NT2/D1 (cell line): Measurements from ENCODE around the gene PKN2.

Experiments
- DNase-seq: peaks from one replicate; pipeline ENCODE4 v3.0.0-alpha.2; 2011; ENCODE audit warnings: low read depth, low spot score
- H3K27me3 ChIP-seq: 2 replicates; pipeline ENCODE4 v1.6.0; 2011; ENCODE audit warnings: mild to moderate bottlenecking; ENCODE audit not compliant: insufficient read length, insufficient read depth
- H3K36me3 ChIP-seq: 2 replicates; pipeline ENCODE4 v1.6.1; 2011; ENCODE audit warnings: mild to moderate bottlenecking, low read length, mixed read lengths; ENCODE audit not compliant: insufficient read depth, insufficient read length
- H3K4me1 ChIP-seq: 2 replicates; pipeline ENCODE4 v1.5.1; 2011; ENCODE audit not compliant: insufficient read depth, insufficient read length
- H3K4me3 ChIP-seq: 2 replicates; pipeline ENCODE4 v1.5.1; 2011; ENCODE audit warnings: low read depth; ENCODE audit not compliant: insufficient read length
- H3K9ac ChIP-seq: 2 replicates; pipeline ENCODE4 v1.6.0; 2011; ENCODE audit warnings: low read depth; ENCODE audit not compliant: insufficient read length
- H3K9me3 ChIP-seq: 2 replicates; pipeline ENCODE4 v1.5.1; 2011; ENCODE audit warnings: mild to moderate bottlenecking, low read length; ENCODE audit not compliant: insufficient read depth
- SUZ12 ChIP-seq: IDR thresholded peaks from 2 replicates; pipeline ENCODE4 v1.6.1; 2011; ENCODE audit not compliant: insufficient read length, insufficient read depth; ENCODE audit errors: extremely low read depth
- YY1 ChIP-seq: IDR thresholded peaks from 2 replicates; pipeline ENCODE4 v1.6.1; 2011; ENCODE audit not compliant: insufficient read length, insufficient read depth
- ZNF274 ChIP-seq: IDR thresholded peaks from 2 replicates; pipeline ENCODE4 v1.6.1; 2011; ENCODE audit warnings: mild to moderate bottlenecking, low read depth, low read length

Gene PKN2

DNA sequence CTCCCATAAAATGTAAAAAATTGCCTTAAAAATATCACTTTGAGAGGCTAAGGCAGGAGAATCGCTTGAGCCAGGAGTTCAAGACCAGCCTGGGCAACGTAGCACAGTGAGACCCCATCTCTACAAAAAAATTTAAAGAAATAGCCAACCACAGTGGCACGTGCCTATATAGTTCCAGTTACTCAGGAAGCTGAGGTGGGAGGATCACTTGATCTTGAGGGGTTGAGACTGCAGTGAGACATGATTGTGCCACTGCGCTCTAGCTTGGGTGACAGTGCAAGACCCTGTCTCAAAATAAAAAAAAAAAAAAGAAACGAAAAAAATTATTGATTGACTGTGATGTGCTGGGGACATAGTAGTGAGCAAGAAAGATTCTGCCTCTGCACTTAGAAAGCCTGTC is 38.4 kb downstream of the PKN2 start:
- Histone ChIP-seq H3K4me3 (no peak overlapping the region), H3K27me3 (no peaks in the 10 kb centered on the region), H3K9me3 (no peaks in the 10 kb centered on the region), H3K9ac (no peak overlapping the region), H3K36me3 (no peaks in the 10 kb centered on the region), H3K4me1 (peaks cover 1% of the 10 kb centered on the region)
- DNase-seq = no peak
- TF ChIP-seq ZNF274 = no peak
- TF ChIP-seq SUZ12 = no peak
- no peak for TF ChIP-seq YY1

DNA sequence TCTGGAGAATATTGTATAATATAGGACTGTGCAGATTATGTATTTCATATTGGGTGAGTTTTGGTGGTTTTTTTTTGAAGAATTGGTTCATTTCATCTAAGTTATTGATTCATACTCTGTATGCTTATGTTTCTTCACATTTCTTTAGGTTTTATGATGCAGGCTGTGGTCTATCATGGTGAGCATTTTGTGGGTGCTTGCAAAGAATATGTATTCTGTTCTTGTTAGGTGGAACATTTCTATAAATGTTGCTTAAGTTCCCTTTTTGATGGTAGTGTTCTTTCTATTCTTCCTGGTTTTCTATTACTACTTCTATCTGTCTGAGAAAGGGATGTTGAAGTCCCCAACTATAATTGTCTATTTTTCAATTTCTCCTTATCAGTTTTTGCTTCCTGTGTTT is 42.6 kb downstream of the PKN2 start:
- no peak for DNase-seq
- no peaks in the 10 kb centered on the region for H3K9me3 ChIP-seq
- TF ChIP-seq ZNF274 = no peak
- no peak for TF ChIP-seq YY1
- TF ChIP-seq SUZ12 = no peak
- no peak overlapping the region for H3K4me3 ChIP-seq
- no peaks in the 10 kb centered on the region for H3K4me1 ChIP-seq
- H3K36me3 ChIP-seq = peaks cover 7% of the 10 kb centered on the region
- H3K9ac ChIP-seq = no peak overlapping the region
- no peaks in the 10 kb centered on the region for H3K27me3 ChIP-seq

GRCh38 chr1:88727205-88727604 is 43.1 kb downstream of the PKN2 start:
- TF ChIP-seq ZNF274 (no peak), YY1 (no peak), SUZ12 (no peak)
- no peaks in the 10 kb centered on the region for H3K27me3 ChIP-seq
- no peaks in the 10 kb centered on the region for H3K9me3 ChIP-seq
- H3K4me1 ChIP-seq = no peaks in the 10 kb centered on the region
- no peak for DNase-seq
- no peak overlapping the region for H3K4me3 ChIP-seq
- H3K36me3 ChIP-seq = peaks cover 7% of the 10 kb centered on the region
- H3K9ac ChIP-seq = no peak overlapping the region

- no peak overlapping the region for H3K4me3 ChIP-seq
- peaks cover 7% of the 10 kb centered on the region for H3K36me3 ChIP-seq
- H3K9ac ChIP-seq = no peak overlapping the region
- H3K27me3 ChIP-seq = no peaks in the 10 kb centered on the region
- TF ChIP-seq YY1 (no peak), SUZ12 (no peak), ZNF274 (no peak)
- no peaks in the 10 kb centered on the region for H3K4me1 ChIP-seq
- no peaks in the 10 kb centered on the region for H3K9me3 ChIP-seq
- DNase-seq = no peak
These were observed 45.2 kb downstream of the PKN2 start for GRCh38 chr1:88729297-88729696.

DNA sequence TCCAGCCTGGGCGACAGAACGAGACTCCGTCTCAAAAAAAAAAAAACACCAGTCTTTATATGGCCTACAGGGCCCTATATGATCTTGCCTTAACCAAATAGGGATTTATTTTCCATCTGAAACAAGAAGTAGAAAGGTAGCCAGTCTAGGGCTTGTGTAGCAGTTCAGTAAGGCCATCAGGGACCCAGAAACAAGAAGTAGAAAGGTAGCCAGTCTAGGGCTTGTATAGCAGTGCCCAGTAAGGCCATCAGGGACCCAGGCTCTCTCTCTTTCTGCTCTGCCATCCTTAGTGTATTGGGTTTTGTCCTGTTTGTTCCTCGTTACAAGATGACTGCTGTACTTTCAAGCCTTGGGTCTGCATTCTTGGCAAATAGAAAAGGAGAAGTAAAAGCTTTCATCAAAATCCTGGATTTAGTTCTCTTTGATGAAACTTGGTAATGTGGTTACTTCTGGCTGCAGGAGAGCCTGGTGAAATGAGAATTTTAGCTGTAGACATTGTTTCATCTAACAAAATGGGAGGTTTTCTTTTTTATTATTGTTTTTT is 46.1 kb downstream of the PKN2 start:
- no peak overlapping the region for H3K9ac ChIP-seq

GRCh38 chr1:88730995-88731394 is 46.9 kb downstream of the PKN2 start:
- peaks cover 7% of the 10 kb centered on the region for H3K36me3 ChIP-seq
- H3K4me1 ChIP-seq = no peaks in the 10 kb centered on the region
- no peak for DNase-seq
- no peak overlapping the region for H3K9ac ChIP-seq
- peaks cover 8% of the 10 kb centered on the region; the same call in 1 of the 2 replicates for H3K9me3 ChIP-seq
- H3K4me3 ChIP-seq = no peak overlapping the region
- no peaks in the 10 kb centered on the region for H3K27me3 ChIP-seq
- TF ChIP-seq YY1 (no peak), ZNF274 (no peak), SUZ12 (no peak)

More for the DNA sequence above, 46.1 kb downstream of the PKN2 start:
- Histone ChIP-seq H3K27me3 (no peaks in the 10 kb centered on the region), H3K9me3 (peaks cover 7% of the 10 kb centered on the region; the same call in 1 of the 2 replicates), H3K36me3 (peaks cover 7% of the 10 kb centered on the region), H3K4me3 (no peak overlapping the region), H3K4me1 (no peaks in the 10 kb centered on the region)
- TF ChIP-seq YY1 = no peak
- no peak for TF ChIP-seq SUZ12
- no peak for TF ChIP-seq ZNF274
- no peak for DNase-seq

DNA sequence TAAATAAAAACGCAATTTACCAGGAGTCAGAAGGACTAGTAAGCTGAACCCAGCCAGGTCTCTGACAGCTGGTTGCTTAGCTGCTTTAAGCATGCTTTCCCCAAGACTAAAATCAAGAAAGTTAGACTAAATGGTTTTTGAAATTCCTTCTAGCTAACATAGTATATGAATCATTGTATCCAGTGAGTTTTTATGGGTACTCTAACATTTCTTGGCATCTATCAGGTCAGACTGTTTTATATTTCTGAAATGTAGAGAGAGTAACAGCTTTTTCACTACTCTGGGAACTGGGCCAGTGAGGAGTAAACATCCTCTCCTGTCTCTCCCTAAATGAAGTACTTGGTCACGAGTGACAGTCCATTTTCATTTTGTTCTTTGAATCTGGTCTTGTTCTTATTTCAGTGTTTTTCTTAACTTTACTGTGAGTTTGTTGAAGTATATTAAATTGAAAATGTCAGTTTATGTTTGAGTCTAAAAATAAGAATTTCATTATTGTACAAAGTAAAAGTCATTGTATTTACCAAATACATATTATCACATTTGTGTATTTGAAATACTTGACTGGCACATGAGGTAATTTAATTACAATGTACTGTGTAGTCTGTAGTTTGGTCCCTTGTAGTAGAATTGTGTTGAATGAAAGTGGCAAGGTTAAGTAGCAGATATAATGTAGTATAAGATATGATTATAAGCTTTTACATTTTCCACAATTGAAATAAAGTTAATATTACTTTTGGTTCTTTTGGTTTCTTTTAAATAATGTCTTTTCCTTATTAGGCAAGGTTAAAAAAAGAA is 47.6 kb downstream of the PKN2 start:
- H3K9me3 ChIP-seq = peaks cover 8% of the 10 kb centered on the region; the same call in 1 of the 2 replicates
- H3K27me3 ChIP-seq = no peaks in the 10 kb centered on the region
- no peaks in the 10 kb centered on the region for H3K4me1 ChIP-seq
- TF ChIP-seq YY1 (no peak), ZNF274 (no peak), SUZ12 (no peak)
- H3K9ac ChIP-seq = no peak overlapping the region
- DNase-seq = no peak
- peaks cover 7% of the 10 kb centered on the region for H3K36me3 ChIP-seq
- H3K4me3 ChIP-seq = no peak overlapping the region
